Sigmoid colon (tissue), 7 donors: ENCODE results near the gene TBX5. TPM values are rescaled to one million over a fixed set of nuclear protein-coding genes. Genes with fewer than 3 reads are reported as not detected.

Source experiments
- DNase-seq: peaks from one replicate; pipeline ENCODE4 v3.0.0-alpha.2; 2019
- H3K27ac ChIP-seq, 4 donors: fragments of 200-600 bp; sonication (generic); one replicate each; pipeline ENCODE4 v1.5.1; 2016 to 2019; ENCODE audit warnings: mild to moderate bottlenecking in 1 of 4
- H3K27me3 ChIP-seq, 3 donors: fragments of 200-600 bp; sonication (generic); one replicate each; pipeline ENCODE4 v1.5.1; 2019; ENCODE audit warnings: mild to moderate bottlenecking in 1 of 3
- H3K36me3 ChIP-seq, 4 donors: fragments of 200-600 bp; sonication (generic); one replicate each; pipeline ENCODE4 v1.5.1; 2016 to 2019
- H3K4me1 ChIP-seq, 4 donors: fragments of 200-600 bp; sonication (generic); one replicate each; pipeline ENCODE4 v1.5.1; 2017 to 2019
- H3K4me3 ChIP-seq, 4 donors: fragments of 200-600 bp; sonication (generic); one replicate each; pipeline ENCODE4 v1.5.1; 2017 to 2019; ENCODE audit warnings: mild to moderate bottlenecking in 2 of 4, moderate library complexity in 1 of 4
- H3K9me3 ChIP-seq, 4 donors: fragments of 200-600 bp in 3 of 4; sonication (generic) in 3 of 4; one replicate each; pipeline versions ENCODE4 v1.5.1 to v1.6.1; 2013 to 2019
- EP300 ChIP-seq, 4 donors: sonication (generic); formaldehyde crosslinking; IDR thresholded peaks; one replicate each; pipeline ENCODE4 v1.6.1; 2017; ENCODE audit warnings: antibody characterized with exemption in 4 of 4
- POLR2A ChIP-seq, 2 donors: fragments of 450-650 bp; IDR thresholded peaks; one replicate each; pipeline ENCODE4 v1.6.1; 2016; ENCODE audit warnings: antibody characterized with exemption in 2 of 2, mild to moderate bottlenecking in 2 of 2, moderate library complexity in 2 of 2
- POLR2AphosphoS5 ChIP-seq, 4 donors: sonication (generic); formaldehyde crosslinking; IDR thresholded peaks; one replicate each; pipeline ENCODE4 v1.6.1; 2017; ENCODE audit warnings: antibody characterized with exemption in 4 of 4
- WGBS, 2 donors: extraction: QIAGEN DNeasy Blood & Tissue Kit; methylation state at CpG; one replicate each; pipeline ENCODE4 v1.1.7; 2013; 5-methylcytosine and 5-hydroxymethylcytosine counted together
- intact Hi-C: fragments of 100-400 bp; cut with DNase I; formaldehyde crosslinking; loops from one replicate; pipeline ENCODE4 v1.15.1; 2023
- polyA plus RNA-seq, 3 donors: library from polyadenylated mRNA; stranded (reverse); fragments of 200-250 nt; gene quantifications; one replicate each; pipeline ENCODE4 v1.2.3, GENCODE V29; 2013
- total RNA-seq, 4 donors: library from RNA; depleted of rRNA; stranded (reverse); fragments of >200 nt; gene quantifications; one replicate each; pipeline ENCODE4 v1.1.0, GENCODE V29; 2016
- TF ChIP-seq, protein P1 (sequence below), 4 experiments: fragments of 450-650 bp in 3 of 4; fragments of 200-600 bp in 1 of 4; IDR thresholded peaks; one replicate each; pipeline ENCODE4 v1.5.1; 2016 to 2019; ENCODE audit warnings: antibody characterized with exemption in 4 of 4, mild to moderate bottlenecking in 3 of 4, moderate library complexity in 2 of 4
- donor health status: healthy with polysubstance abuse.
- donor health status: Bipolar disorder and iron deficiency.
- donor health status: healthy.

Gene TBX5
- total and polyA plus RNA-seq, 7 donors = not detected

DNA sequence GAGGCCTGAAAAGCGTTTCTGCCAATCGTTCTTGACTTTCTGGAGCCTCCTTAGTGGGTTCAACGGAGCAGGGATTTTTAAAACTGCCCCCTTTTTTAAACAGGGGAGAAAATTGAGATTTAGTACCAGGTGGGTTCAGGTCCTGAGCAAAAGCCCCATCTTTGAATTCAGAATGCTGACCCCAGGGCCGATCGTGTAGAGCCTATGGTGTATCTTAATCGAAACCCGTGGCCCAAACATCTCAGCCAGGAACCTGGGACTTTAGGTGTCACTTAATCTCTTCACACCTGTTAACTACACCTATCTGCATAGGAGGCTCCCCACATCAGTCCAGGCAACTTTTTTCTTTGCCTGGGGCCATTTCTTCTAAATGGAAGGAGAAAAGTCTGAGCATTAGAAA lies 6.4 kb upstream of the TBX5 start:
- no peak for DNase-seq
- no peak for TF ChIP-seq POLR2A (IDR thresholded peaks at IDR 0.05)
- TF ChIP-seq POLR2AphosphoS5 (IDR thresholded peaks at IDR 0.05) = no peak
- no peak for TF ChIP-seq EP300 (IDR thresholded peaks at IDR 0.05)
- TF ChIP-seq, protein P1, sequence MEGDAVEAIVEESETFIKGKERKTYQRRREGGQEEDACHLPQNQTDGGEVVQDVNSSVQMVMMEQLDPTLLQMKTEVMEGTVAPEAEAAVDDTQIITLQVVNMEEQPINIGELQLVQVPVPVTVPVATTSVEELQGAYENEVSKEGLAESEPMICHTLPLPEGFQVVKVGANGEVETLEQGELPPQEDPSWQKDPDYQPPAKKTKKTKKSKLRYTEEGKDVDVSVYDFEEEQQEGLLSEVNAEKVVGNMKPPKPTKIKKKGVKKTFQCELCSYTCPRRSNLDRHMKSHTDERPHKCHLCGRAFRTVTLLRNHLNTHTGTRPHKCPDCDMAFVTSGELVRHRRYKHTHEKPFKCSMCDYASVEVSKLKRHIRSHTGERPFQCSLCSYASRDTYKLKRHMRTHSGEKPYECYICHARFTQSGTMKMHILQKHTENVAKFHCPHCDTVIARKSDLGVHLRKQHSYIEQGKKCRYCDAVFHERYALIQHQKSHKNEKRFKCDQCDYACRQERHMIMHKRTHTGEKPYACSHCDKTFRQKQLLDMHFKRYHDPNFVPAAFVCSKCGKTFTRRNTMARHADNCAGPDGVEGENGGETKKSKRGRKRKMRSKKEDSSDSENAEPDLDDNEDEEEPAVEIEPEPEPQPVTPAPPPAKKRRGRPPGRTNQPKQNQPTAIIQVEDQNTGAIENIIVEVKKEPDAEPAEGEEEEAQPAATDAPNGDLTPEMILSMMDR (IDR thresholded peaks at IDR 0.05) = no peak
- H3K27me3 ChIP-seq = peaks cover 33 to 100% (median 87%) of the 10 kb centered on the region in 3 donors
- peaks cover 0 to 18% (median 16%) of the 10 kb centered on the region in 4 donors for H3K4me1 ChIP-seq
- H3K4me3 ChIP-seq = no peak overlapping the region
- no peaks in the 10 kb centered on the region for H3K9me3 ChIP-seq
- no peaks in the 10 kb centered on the region for H3K36me3 ChIP-seq
- H3K27ac ChIP-seq = peak overlapping the region in 1 of 4 donors; percentile 88
- WGBS, 2 donors = 7 to 11% methylated on average over 7 of the region's 7 CpGs
- intact Hi-C loops = no loop called here

DNA sequence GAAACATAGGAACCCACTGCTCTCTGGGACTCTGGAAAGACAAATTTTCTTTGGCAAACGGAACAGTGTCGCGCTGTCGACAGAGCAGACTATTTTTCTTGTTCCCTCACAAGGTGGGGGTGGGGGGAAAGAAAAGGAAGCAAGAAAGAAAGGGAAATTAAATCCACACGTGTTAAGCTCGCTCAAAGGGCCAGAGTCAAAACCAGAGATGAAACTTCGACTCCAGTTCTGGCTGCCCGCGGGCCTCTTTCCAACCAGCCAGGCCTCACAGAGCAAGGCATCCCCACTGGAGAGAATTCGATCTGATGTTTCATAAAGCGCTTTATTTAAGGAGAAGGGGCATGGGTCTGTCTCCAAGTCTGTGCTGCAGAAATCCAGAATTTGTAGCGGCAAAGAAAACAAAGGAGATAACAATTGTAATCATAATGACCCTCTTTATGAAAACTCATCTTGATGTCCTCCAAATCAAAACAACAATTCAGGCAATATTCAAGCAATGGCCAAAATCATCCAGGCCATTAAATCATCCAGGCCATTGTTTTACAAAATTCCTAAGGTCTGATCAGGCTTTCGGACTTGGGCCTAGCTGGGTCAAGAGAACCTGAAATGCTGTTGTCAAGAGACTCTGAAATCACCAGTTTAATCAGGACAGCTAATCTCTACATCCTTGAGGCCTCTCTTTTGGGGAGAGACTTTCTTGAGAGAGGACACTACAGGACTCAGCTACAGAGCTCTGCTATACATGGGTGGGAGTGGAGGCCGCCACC lies 5.3 kb upstream of the TBX5 start:
- WGBS, 2 donors = 22 to 43% methylated on average over 14 of the region's 14 CpGs
- Histone ChIP-seq H3K36me3 (no peaks in the 10 kb centered on the region), H3K27me3 (peaks cover 42 to 100% (median 93%) of the 10 kb centered on the region in 3 donors), H3K4me1 (peaks cover 0 to 18% (median 16%) of the 10 kb centered on the region in 4 donors), H3K27ac (peak overlapping the region in 1 of 4 donors; percentile 88), H3K4me3 (no peak overlapping the region), H3K9me3 (no peaks in the 10 kb centered on the region)
- intact Hi-C loops = no loop called here
- no peak for DNase-seq
- TF ChIP-seq POLR2A (IDR thresholded peaks at IDR 0.05) (no peak), EP300 (IDR thresholded peaks at IDR 0.05) (no peak), POLR2AphosphoS5 (IDR thresholded peaks at IDR 0.05) (no peak)
- TF ChIP-seq, protein P1 (IDR thresholded peaks at IDR 0.05) = no peak

GRCh38 chr12:114409852-114410600 lies 4.1 kb upstream of the TBX5 start:
- Histone ChIP-seq H3K9me3 (no peaks in the 10 kb centered on the region), H3K27me3 (peaks cover 42 to 100% (median 93%) of the 10 kb centered on the region in 3 donors), H3K4me1 (peaks cover 0 to 29% (median 26%) of the 10 kb centered on the region in 4 donors), H3K36me3 (no peaks in the 10 kb centered on the region), H3K4me3 (peak overlapping the region in 3 of 4 donors; percentile 31 to 49 (median 43)), H3K27ac (peak overlapping the region in 1 of 4 donors; percentile 88)
- TF ChIP-seq, protein P1 (IDR thresholded peaks at IDR 0.05) = no peak
- no peak for TF ChIP-seq POLR2AphosphoS5 (IDR thresholded peaks at IDR 0.05)
- no peak for TF ChIP-seq EP300 (IDR thresholded peaks at IDR 0.05)
- no peak for TF ChIP-seq POLR2A (IDR thresholded peaks at IDR 0.05)
- intact Hi-C loops = no loop called here
- no peak for DNase-seq
- 5 to 11% methylated on average over 12 of the region's 12 CpGs for WGBS, 2 donors

DNA sequence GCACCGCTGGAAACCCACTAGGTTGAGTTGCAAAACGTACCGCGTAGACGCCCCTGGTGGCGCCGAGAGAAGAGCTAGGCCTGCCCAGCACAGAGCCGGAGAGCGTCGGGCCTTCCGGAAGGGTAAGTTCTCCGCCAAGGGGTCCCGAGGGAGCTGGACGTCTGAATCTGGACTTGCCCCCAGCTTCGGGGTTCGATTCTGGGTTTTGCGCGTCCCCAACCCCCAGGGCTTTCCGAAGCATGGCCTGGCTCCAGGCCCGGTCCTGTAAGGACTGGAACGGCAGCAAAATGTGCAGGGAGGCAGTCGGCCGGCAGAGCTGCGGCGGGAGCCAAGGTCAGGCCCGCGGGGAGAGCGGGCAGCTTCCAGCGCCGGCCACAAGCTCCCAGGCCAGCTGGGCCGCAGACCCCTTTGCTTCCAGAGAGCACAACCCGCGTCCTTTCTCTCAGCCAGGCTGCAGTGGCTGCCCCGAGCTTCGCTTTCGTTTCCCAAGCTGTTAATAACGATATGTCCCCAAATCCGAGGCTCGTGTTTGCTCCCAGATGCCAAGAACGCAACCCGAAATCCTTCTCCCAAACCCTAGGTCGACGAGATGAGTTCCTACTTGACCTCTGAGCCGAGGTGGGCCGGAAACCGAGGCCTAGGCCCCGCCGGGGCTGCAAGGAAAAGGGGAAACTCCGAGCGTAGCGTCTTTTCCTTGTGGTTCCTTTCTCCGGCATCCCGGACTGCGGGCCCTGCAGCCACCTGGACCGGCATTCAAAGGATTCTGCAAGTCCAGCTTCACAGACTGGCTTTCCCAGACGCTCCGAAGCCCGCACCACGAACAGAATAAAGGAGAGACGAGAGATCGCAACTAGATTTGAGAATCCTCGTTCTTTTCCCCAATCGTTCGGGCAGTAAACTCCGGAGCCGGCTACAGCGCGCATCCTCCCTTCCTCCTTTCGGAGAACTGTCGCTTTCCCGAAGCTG lies 3.2 kb upstream of the TBX5 start:
- no peak for DNase-seq
- Histone ChIP-seq H3K27me3 (peaks cover 42 to 100% (median 94%) of the 10 kb centered on the region in 3 donors), H3K9me3 (no peaks in the 10 kb centered on the region), H3K27ac (peak overlapping the region in 1 of 4 donors; percentile 88), H3K4me3 (peak overlapping the region; percentile 7 to 49 (median 37)), H3K4me1 (peaks cover 0 to 35% (median 28%) of the 10 kb centered on the region in 4 donors), H3K36me3 (no peaks in the 10 kb centered on the region)
- TF ChIP-seq, protein P1 (IDR thresholded peaks at IDR 0.05) = no peak
- TF ChIP-seq EP300 (IDR thresholded peaks at IDR 0.05) (no peak), POLR2A (IDR thresholded peaks at IDR 0.05) (no peak), POLR2AphosphoS5 (IDR thresholded peaks at IDR 0.05) (peak in 1 of 4 donors; percentile 12)
- WGBS, 2 donors = 4 to 5% methylated on average over 71 of the region's 71 CpGs
- intact Hi-C loops = no loop called here
